Measurements from ENCODE around the gene MPV17.
A peak's percentile ranks its signal among the peaks of the same experiment; 100 is the strongest.

DNA sequence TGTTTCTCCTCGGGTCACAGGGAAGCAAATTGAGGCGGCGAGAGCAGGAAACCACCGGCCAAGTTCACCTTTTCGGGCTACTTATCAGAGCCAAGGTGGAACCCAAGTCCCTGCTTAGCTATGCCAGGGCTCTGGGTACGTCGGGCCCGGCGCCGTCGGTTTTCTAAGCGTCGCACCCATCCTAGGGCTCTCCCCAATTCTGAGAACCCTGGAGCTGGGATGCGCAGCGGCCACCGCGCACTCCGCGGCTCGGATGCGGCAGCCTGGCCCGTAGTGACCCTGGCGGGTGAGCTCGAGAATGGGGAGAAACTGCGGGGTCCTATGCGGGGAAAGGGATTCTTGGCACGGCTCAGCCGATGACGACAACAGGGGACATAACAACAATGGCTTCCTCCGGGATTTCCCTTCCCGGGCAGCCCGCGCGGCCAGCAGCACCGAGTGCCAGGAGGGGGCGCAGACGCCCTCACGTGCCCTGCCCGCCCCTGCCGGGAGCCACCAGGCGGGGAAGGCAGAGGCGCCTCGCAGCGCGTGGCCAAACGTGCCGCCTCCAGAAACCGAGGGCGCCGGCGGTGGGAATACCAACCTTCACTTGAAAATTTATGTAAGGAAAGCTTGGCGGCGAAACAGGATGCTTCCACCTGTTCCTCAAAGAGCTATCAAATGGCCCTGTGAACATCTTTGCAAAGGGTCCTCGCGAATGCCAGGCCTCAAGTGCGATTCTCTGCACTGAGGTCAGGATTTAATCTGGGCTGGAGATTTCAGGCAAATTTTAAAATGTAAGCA is 58.0 kb downstream of the MPV17 start:
- TF ChIP-seq EP300 (IDR thresholded peaks at IDR 0.05) (no peak), CTCF (IDR thresholded peaks at IDR 0.05) (peak in 3 of 4 experiments; percentile 26 to 57 (median 45)), POLR2A (IDR thresholded peaks at IDR 0.05) (no peak), POLR2AphosphoS5 (IDR thresholded peaks at IDR 0.05) (no peak)

Measured in gastroesophageal sphincter (tissue), 3 donors.